ENCODE measurements around the gene RCSD1.
"Not testable (repeated sequence)": the region's sequence is repeated elsewhere in the genome, so short reads cannot be mapped to it uniquely, and the experiment has no call there.

RCSD1 gene

DNA sequence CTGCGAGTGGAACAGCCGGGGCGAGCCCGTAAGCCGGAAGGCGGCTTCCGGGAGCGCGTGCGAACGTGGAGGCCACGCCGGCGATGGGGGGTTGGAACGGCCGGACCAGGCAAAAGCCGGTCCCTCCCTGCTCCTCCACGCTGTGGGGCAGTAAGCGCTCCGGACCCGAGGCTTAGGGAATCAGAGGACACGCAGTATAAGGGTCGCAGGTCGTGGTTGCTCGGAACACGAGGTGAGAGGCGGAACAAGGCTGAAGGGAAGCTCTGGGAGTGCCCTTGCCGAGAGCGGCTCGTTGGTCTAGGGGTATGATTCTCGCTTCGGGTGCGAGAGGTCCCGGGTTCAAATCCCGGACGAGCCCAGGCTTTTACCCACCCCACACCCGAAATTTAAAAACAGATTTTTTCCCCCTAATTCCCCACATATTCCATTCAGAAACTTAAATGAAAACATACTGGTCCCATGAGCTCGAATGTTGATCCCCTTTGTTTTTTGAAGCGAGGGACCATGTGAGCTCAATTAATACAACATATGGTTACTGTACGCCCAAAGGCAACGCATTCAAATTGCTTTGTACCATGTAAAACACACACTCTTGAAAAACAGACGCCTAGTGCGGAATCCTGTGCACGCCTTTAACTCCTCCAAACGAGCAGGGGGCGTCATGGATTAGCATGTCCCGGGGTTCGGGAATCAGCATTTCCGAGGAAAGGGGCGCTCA is 84.6 kb downstream of the RCSD1 start:
- peak; percentile 59 for DNase-seq (ENCODE audit: low read depth, low spot score)

DNA sequence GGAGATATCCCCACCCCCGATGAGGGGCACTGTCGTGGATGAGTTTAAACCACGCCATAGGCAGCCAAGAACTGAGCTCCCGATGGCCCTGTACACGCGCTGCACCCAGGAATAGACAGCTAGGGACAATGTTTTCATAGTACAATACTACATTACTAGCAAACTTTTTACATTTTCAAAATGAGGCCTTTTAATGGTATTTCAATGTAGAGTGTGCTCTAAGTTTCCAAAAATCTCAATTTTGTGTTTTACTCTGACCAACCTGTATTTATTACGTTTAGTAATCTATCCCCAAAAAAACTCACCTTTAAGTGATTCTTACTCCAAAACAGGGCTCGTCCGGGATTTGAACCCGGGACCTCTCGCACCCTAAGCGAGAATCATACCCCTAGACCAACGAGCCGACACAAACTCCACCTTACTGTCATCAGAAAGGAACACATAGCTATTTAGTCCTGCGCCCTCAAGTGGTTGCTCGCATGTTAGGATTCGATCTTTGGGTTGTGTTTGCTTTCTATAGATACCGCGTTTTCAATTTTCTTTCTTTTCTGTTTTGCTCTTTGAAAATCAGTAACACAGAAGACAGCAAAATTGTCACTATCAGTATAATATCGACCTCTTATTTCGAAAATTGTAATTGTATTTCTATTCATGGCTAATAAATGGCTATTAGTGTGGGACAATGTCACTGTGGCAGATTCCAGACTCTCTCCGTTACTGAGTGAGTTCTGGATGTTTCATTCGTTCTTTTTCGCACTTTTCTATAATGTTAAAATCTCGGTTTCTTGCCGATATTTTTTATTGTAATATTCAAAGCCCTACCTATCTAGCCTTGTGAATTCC is 85.3 kb downstream of the RCSD1 start:
- DNase-seq (ENCODE audit: low read depth, low spot score): peak; percentile 71

DNA sequence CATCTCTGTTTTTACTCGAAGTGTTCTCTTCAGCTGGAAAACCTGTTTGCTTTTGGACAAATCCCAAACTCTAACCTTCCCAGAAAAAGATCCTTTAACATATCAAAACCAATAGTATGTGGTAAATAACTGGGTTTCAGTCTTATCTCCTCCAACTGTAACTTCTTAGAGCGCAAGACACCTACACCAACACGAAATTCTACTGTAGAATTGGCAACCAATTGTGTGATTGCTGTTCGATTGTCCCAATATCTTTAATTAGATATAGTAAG is 85.9 kb downstream of the RCSD1 start:
- DNase-seq (ENCODE audit: low read depth, low spot score): no peak

DNA sequence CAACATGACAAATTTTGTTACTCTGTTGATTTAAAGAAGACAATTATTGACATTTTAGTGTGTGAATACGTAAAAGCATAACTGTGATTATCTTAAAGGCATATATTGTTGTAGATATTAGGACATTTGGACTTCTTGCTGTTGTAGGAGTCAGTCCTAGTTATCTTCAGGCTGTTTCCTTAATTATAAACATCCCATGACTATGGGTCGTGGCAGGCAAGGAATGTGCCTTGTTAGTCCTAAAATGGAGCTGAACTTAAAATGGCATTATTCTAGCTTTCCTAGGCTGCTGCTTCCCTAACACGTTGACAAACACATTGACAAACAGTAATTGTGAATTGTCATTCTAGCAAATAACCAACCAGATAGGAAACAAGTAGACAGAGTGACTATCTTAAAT is 87.3 kb downstream of the RCSD1 start:
- no peak for DNase-seq (ENCODE audit: low read depth, low spot score)

DNA sequence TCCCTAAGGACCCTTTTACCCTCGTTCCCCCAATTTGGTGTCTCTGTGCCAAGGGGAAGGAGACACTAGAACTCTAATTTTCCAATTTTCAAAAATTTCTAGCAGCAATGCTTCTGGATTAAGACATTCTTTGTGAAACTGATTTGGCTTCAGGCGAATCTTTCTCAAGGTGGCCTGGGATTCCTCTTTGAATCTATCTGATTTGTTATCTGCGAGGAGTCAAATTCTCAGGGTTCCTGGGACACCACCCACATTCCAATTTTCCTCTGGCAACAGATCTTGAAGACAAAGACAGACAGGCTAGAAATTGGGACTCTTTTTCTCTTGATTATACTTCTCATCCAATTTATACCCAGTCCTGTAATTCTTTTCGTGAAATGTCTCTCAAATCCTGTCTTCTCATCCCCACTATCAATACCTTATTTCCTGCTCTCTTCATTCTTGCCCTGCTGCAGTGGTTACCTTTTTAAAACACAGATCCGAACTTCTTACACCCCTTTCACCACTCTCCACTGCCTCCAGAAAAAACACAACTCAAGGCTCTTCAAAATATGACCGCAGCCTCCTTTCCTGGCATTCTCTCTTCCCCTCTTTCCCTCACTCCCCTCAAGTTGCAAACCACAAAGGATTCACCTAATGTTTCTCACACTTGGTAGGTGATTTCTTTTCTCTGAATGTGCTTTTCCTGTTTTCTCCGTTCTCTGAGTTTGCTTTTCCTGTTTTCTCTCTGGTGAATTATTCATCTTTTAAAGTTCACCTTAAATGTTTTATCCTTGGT is 89.1 kb downstream of the RCSD1 start:
- no peak for DNase-seq (ENCODE audit: low read depth, low spot score)

DNA sequence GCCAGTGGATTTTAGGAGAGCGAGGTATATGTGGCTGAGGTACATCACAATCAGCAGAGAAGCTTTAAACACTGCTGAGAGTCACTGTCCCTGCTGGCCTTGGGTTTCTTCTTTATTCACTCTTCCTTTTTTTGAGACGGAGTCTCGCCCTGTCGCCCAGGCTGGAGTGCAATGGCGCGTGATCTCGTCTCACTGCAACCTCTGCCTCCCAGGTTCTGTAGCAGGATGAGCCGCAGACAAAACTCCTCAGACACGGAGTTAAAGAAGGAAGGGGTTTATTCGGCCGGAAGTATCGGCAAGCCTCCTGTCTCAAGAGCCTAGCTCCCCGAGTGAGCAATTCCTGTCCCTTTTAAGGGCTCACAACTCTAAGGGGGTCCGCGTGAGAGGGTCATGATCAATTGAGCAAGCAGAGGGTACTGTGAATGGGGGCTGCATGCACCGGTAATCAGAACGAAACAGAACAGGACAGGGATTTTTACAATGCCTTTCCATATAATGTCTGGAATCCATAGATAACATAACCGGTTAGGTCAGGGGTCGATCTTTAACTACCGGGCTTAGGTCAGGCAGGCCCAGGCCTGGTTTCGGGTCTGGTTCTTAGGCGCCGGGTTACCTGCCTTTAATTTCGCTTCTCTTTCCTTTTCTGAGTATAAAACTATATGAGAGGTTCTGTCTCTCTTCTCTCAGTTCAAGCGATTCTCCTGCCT is 89.8 kb downstream of the RCSD1 start:
- not testable (repeated sequence) for DNase-seq (ENCODE audit: low read depth, low spot score)

DNA sequence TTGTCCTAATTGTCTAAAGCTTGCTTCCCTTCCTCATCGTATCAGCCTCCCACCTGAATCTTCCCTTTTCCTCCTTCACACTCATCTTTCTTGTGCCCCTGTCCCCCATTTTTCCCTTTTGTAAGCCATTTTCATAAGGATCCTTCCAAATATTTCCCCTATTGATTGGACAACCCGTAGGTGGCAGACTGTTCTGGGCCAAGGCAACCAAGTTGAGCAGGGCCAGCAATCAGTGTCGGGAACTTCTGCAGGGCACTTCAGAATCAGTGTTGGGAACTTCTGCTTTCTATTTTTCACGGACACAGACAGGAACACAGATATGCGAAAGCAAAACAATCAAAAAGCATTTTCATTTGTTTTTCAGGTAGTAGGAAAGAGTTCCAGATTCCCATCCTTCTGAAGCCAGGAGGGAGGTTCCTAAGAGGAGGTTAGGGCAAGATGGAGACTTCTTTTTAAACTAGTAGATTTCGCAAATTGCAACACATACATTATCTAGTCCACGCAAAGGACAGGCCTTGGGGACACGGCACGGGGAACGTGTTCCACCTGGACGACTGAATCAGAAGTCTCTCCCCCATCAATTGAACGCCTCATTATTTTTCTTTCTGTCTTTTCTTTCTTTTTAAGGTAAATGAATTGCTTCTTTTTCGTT is 91.1 kb downstream of the RCSD1 start:
- peak; percentile 27 for DNase-seq (ENCODE audit: low read depth, low spot score)

DNA sequence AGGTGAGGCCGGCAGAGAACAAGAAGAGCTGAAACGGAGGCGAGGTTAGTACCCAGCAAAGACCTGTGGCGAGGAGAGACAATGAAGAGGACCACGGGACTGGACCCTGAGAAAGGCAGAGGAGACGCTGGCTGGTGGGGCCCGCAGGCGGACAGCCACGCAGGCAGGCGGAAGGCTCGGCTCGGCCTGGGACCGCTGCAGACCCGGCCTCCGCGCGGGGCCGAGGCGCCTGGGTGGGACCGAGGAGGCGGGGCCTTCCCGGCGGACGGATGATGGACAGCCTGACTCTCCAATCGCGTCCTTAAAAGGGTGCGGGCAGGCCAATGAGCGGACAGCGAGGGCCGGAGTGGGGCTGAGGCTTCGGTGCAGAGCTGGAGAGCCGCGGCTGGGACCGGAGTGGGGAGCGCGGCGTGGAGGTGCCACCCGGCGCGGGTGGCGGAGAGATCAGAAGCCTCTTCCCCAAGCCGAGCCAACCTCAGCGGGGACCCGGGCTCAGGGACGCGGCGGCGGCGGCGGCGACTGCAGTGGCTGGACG is 91.7 kb downstream of the RCSD1 start, which contains the start of gene MPZL1:
Gene MPZL1, plus strand, starts transcription at position 366 of the 535 bp plus-strand sequence. CDS start 170 bp downstream, outside the sequence.
- peak; percentile 80 for DNase-seq (ENCODE audit: low read depth, low spot score)

DNA sequence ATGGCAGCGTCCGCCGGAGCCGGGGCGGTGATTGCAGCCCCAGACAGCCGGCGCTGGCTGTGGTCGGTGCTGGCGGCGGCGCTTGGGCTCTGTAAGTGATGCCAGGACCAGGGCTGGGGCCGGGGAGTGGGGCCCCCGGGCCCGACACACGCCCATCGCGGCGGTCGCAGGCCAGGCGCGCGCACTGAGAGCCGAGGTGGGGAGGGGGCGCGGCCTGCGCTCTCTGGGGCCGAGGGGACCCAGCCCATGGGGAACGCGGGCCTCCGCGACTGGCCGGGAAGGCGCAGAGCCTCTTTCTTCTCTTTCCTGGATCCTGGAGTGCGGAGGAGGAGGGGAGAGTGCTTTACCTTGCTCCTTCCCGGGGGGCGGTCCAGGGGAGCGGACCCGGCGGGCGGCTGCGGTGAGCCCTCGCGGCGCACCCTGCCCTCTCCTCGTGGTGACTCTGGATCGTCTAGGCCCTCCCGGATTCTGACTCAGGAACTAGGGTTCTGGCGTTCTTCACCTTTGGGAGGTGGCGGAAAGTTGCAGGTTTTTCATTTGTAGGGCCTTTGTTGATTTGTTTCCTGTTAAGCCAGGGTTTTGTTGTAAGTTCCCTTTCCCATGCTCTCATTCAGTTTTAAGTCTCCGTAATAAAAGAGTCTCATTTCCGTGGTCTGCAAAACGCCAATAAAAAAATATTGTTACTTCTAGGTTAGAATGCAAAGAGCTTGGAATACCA is 92.3 kb downstream of the RCSD1 start:
- DNase-seq (ENCODE audit: low read depth, low spot score): no peak

DNA sequence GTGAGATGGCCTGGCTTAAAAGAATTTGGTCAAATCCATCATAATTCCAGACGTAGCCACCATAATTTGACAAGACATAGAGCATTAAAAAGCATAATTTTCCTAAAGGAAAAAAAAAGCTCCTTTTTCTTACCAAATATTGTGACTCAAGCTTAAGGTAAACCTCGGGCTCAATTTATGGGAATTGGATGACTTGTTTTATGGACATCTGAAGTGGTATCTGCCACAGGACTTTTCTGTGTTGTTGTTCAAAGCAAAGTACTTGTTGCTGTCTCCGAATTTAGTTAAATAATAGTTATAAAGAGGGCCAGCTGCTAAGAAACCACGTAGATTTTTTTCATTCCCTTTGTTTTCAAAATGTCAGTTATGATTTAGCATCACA is 92.8 kb downstream of the RCSD1 start:
- no peak for DNase-seq (ENCODE audit: low read depth, low spot score)

DNA sequence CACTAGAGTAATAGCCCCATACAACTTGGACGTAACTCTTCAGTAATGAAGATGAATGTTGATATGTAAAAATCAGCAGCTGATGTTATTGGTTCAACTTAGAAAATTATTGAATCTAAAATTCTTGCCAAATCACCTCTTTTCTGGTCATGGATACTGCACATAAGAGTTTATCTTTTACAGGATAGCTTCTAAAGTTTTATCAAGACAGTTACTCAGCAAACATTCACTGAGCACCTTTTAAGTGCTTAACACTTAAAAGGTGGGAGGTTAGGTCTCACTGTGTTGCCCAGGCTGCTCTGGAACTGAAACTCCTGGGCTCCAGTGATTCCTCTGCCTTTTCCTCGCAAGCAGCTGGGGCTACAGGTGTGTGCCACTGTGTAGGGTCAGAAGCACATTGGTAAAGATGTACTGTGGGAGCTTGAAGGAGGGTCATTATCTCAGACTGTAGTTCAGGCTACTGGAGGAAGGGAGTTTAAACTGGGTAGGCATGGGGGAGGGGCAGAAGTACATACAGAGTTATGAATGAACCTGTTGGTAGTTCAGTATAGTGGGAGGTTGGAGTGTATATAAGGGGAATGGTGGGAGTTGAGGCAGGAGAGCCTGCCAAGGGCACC is 93.8 kb downstream of the RCSD1 start:
- DNase-seq (ENCODE audit: low read depth, low spot score): no peak

DNA sequence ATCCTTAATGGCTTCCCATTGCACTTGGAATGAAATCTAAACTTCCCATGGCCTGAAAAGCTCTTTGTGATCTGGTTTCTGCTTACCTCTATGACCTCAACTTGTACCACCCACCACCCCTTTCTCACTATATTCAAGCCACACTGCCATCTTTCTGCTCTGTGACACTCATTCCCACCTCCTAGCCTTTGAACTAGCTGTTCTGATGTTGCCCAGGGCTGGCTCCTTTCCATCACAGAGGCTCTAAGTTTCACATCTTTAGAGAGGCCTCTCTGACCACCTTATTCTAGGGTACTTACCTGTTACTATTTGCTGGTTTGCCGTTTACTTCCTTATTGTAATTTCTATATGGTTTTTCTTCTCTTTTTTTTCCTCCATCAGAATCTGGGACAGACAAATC is 96.0 kb downstream of the RCSD1 start:
- DNase-seq (ENCODE audit: low read depth, low spot score): no peak

DNA sequence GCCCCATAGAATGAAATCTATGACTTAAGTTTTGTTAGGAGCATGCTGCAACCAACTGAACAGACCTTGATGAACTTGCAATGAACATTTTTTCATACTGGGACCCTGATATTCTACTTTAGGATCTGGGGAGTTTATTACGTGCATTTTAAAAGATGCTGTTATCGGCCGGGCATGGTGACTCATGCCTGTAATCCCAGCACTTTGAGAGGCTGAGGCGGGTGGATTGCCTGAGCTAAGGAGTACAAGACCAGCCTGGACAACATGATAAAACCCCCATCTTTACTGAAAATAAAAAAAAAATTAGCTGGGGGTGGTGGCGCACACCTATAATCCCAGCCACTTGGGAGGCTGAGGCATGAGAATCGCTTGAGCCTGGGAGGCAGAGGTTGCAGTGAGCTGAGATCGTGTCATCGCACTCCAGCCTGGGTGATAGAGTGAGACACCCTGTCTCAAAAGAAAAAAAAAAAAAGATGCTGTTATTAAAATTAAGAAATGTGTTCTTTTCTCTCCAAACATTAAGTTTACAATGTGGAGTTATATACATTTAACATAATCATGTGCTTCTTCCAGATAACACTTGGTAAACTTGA is 98.9 kb downstream of the RCSD1 start:
- DNase-seq (ENCODE audit: low read depth, low spot score): no peak

DNA sequence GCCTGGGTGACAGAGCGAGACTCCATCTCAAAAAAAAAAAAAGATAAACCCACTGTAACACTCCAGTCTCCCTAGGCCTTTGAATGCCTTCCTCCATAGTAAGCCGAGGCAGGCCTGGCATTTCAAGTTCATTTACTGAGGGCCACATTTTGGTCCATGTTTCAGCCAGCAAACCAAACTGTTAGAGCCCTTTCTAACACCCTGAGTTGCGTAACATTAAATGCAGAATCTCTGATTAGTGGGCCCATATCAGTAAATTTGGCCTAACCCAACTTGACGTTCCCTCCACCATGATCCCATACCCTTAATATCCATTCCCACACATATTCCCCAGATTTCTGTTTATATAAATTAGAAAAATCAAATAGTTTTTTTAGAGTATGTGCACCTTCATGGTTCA is 104.2 kb downstream of the RCSD1 start:
- DNase-seq (ENCODE audit: low read depth, low spot score): no peak

DNA sequence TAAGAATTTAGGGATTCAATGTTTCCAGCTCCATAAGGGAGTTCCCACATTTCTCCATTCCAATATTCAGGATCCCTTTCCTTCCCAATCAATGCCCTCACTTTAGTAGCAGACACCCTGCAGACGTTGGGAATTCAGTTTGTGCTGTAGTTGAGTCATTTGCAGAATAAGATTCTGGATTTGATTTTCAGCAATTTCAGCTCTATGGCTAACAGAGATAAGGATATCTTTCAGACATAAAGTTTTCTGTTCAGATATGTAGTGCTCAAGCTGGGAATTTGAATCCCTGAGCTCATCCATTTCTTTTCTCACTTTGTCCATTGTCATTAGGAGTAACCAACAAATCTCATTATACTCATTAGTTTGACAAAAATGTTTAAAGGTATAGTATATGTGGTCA is 104.8 kb downstream of the RCSD1 start:
- no peak for DNase-seq (ENCODE audit: low read depth, low spot score)

DNA sequence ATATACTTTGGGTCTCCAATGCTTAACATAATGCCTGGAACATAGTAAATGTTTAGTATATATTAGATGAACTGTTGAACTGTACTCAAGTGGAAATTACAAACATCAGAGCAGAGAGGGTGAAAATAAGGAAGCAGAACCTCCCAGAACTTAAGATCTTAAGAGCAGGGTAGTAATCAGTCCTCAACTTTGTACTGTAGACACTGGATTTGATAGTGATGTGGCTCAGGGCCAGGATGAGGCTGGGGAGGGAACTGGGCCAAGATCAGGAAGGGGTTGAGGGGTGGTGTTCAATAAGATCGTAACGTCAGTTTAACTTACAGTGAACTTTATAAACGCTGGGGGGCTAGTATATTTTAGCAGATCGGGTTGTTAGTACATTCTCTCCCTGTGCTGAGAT is 107.1 kb downstream of the RCSD1 start:
- DNase-seq (ENCODE audit: low read depth, low spot score): no peak

DNA sequence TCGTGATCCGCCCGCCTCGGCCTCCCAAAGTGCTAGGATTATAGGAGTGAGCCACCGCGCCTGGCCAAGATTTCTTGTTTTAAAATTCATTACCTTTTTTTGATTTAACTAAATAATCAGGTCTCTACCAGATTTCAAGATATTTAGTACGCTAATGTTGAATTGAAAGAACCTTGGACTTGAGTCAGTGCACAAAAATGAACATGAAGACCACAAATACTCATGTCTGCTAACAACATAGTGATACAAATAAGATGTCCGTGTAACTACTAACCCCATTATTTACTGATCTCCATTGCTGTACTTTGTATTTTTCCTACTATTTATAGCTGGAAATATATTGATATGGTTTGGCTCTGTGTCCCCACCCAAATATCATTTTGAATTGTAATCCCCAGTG is 108.1 kb downstream of the RCSD1 start:
- DNase-seq (ENCODE audit: low read depth, low spot score): no peak

DNA sequence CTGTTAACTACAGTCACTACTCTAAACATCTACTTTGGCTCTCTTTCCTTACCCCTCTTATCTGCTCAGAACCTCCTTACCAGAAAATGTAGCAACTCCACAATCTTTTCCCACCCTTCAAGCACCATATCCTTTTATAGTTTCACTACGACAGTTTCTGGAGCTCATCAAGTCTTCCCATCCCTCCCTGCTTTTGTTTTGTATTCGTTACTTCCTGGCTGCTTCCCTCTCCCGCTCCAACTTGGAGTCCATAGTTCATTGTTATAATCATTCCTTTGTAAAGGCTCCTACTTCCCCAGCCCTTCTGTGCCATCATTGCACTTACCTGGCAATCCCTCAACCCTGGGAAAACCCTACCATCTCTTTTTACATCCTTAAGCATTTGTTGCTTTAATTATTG is 109.7 kb downstream of the RCSD1 start:
- DNase-seq (ENCODE audit: low read depth, low spot score): no peak

DNA sequence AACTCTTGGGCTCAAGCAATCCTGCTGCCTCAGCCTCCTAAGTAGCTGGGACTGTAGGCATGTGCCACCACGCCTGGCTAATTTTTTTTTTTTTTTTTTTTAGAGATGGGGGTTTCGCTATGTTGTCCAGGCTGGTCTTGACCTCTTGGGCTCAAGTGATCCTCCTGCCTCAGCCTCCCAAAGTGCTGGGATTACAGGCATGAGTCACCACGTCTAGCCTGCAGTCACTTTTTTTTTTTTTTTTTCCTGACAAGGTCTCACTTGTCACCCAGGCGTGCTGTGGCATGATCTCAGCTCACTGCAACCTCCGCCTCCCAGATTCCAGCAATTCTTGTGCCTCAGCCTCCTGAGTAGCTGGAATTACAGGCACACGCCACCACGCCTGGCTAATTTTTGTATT is 111.1 kb downstream of the RCSD1 start:
- DNase-seq (ENCODE audit: low read depth, low spot score): not testable (repeated sequence)

Measured in brain pericyte (primary cell).